HCT116 (cell line): ENCODE data around the gene FHOD3. TPM values are rescaled to one million over a fixed set of nuclear protein-coding genes. Genes with fewer than 3 reads are reported as not detected.

Source experiments
- ATAC-seq: fragments of 200-7000 bp; cut with Tn5 transposase; 2 replicates; pipeline ENCODE4 v1.9.1; 2020; ENCODE audit warnings: mild to moderate bottlenecking, moderate library complexity
- BruUV-seq: library from RNA; stranded (reverse); fragments of 400-500 nt; replicated peaks from 2 replicates; lab custom pipeline; 2021; lab: Mats Ljungman, UMichigan
- CTCF ChIA-PET: fragments of 300-600 bp; sonication (Branson Sonifier 250); formaldehyde crosslinking; loops from one replicate; lab custom pipeline; 2021; ENCODE audit warnings: antibody characterized with exemption; lab: Charles Lee
- POLR2A ChIA-PET: fragments of 300-600, 350-600 bp; sonication (Branson Sonifier 250); formaldehyde crosslinking; loops from one replicate; lab custom pipeline; 2021; ENCODE audit warnings: antibody characterized with exemption; lab: Charles Lee
- RAD21 ChIA-PET, 2 experiments: fragments of 300-600 bp; sonication (Branson Sonifier 250); formaldehyde crosslinking; loops; one replicate each; lab custom pipeline; 2023; ENCODE audit warnings: low total read pairs in 2 of 2; ENCODE audit not compliant: uncharacterized antibody in 2 of 2, unreplicated experiment in 2 of 2, low non-redundant PET in 1 of 2; lab: Charles Lee
- DNase-seq: peaks from one replicate; pipeline ENCODE4 v3.0.0-alpha.2; 2010; ENCODE audit warnings: low read depth, low spot score
- H2AFZ ChIP-seq: fragments of 200-600 bp; shearing (Covaris generic), sonication (generic); 2 replicates; pipeline ENCODE4 v1.6.1; 2017; ENCODE audit warnings: low read depth, mixed run types, mixed read lengths, antibody characterized with exemption, low read length; ENCODE audit not compliant: poor library complexity, severe bottlenecking
- H3K27ac ChIP-seq: 2 replicates; pipeline ENCODE4 v1.5.1; 2012; ENCODE audit warnings: low read depth, low read length
- H3K27me3 ChIP-seq: fragments of 200-600 bp; sonication (generic); 2 replicates; pipeline ENCODE4 v1.6.1; 2016; ENCODE audit warnings: mixed run types, low read length, mixed read lengths; ENCODE audit not compliant: insufficient read depth
- H3K36me3 ChIP-seq, 2 experiments: fragments of 200-500 bp in 1 of 2; fragments of 200-600 bp in 1 of 2; sonication (Bioruptor generic) in 1 of 2; sonication (generic) in 1 of 2; 2 replicates each; pipeline versions ENCODE4 v1.5.1 to v1.6.1; 2014 to 2016; ENCODE audit warnings: low read length in 2 of 2, inconsistent platforms in 1 of 2, mixed read lengths in 1 of 2, mixed run types in 1 of 2; ENCODE audit not compliant: insufficient read depth in 2 of 2, control insufficient read depth in 1 of 2
- H3K4me1 ChIP-seq, 2 experiments: fragments of 200-600 bp in 1 of 2; sonication (generic) in 1 of 2; 2 replicates each; pipeline versions ENCODE4 v1.5.1 to v1.6.1; 2012 to 2017; ENCODE audit warnings: low read length in 2 of 2, inconsistent platforms in 1 of 2, mild to moderate bottlenecking in 1 of 2, mixed read lengths in 1 of 2, mixed run types in 1 of 2, moderate library complexity in 1 of 2; ENCODE audit not compliant: insufficient read depth in 2 of 2, control insufficient read depth in 1 of 2
- H3K4me2 ChIP-seq: fragments of 200-600 bp; sonication (generic); 2 replicates; pipeline ENCODE4 v1.6.1; 2017; ENCODE audit warnings: mixed run types, low read length, mixed read lengths
- H3K4me3 ChIP-seq, 2 experiments: fragments of 200-600 bp in 1 of 2; sonication (generic) in 1 of 2; replicated peaks in 1 of 2; 2 replicates each; pipeline ENCODE4 v1.5.1; 2011 to 2016; ENCODE audit warnings: low read length in 2 of 2, control low read depth in 1 of 2, low read depth in 1 of 2, mild to moderate bottlenecking in 1 of 2, mixed read lengths in 1 of 2, mixed run types in 1 of 2
- H3K79me2 ChIP-seq: fragments of 200-600 bp; sonication (generic); 2 replicates; pipeline ENCODE4 v1.6.1; 2017; ENCODE audit warnings: mild to moderate bottlenecking, mixed run types, low read length, moderate library complexity, mixed read lengths; ENCODE audit not compliant: insufficient read depth
- H3K9ac ChIP-seq: fragments of 200-600 bp; sonication (generic); 2 replicates; pipeline ENCODE4 v1.6.1; 2016; ENCODE audit warnings: low read length, mixed read lengths
- H3K9me2 ChIP-seq: fragments of 200-600 bp; sonication (generic), shearing (Covaris generic); 2 replicates; pipeline ENCODE4 v1.6.1; 2017; ENCODE audit warnings: mixed run types, mild to moderate bottlenecking, moderate library complexity; ENCODE audit not compliant: insufficient read depth
- H3K9me3 ChIP-seq, 2 experiments: fragments of 200-500 bp in 1 of 2; fragments of 200-600 bp in 1 of 2; sonication (Bioruptor generic) in 1 of 2; sonication (generic) in 1 of 2; 2 replicates each; pipeline ENCODE4 v1.6.1; 2014 to 2017; ENCODE audit warnings: low read length in 2 of 2, mixed read lengths in 2 of 2, inconsistent platforms in 1 of 2, low read depth in 1 of 2, mild to moderate bottlenecking in 1 of 2, mixed run types in 1 of 2, moderate library complexity in 1 of 2; ENCODE audit not compliant: control insufficient read depth in 1 of 2, insufficient read depth in 1 of 2
- H4K20me1 ChIP-seq: fragments of 200-600 bp; sonication (generic), shearing (Covaris generic); 2 replicates; pipeline ENCODE4 v1.6.1; 2017; ENCODE audit warnings: mixed run types, mild to moderate bottlenecking, moderate library complexity; ENCODE audit not compliant: insufficient read depth
- ELF1 ChIP-seq: IDR thresholded peaks from 2 replicates; pipeline ENCODE4 v1.6.1; 2012; ENCODE audit warnings: low read depth, borderline replicate concordance
- EZH2phosphoT487 ChIP-seq: fragments of 200-600 bp; IDR thresholded peaks from 2 replicates; pipeline ENCODE4 v1.6.1; 2018; ENCODE audit warnings: antibody characterized with exemption, borderline replicate concordance
- FOSL1 ChIP-seq: IDR thresholded peaks from 2 replicates; pipeline ENCODE4 v1.6.1; 2012; ENCODE audit warnings: low read depth
- MAX ChIP-seq: IDR thresholded peaks from 2 replicates; pipeline ENCODE4 v1.6.1; 2012
- POLR2A ChIP-seq: IDR thresholded peaks from 2 replicates; pipeline ENCODE4 v1.7.0; 2011; ENCODE audit warnings: borderline replicate concordance; ENCODE audit not compliant: insufficient read depth, insufficient read length; ENCODE audit errors: extremely low read depth
- RAD21 ChIP-seq: IDR thresholded peaks from 2 replicates; pipeline ENCODE4 v1.6.1; 2012; ENCODE audit warnings: low read depth, mild to moderate bottlenecking
- REST ChIP-seq: IDR thresholded peaks from 2 replicates; pipeline ENCODE4 v1.6.1; 2012; ENCODE audit warnings: low read depth
- SRF ChIP-seq: IDR thresholded peaks from 2 replicates; pipeline ENCODE4 v1.6.1; 2012; ENCODE audit warnings: low read depth
- ZNF274 ChIP-seq: fragments of 200-500 bp; sonication (Bioruptor generic); IDR thresholded peaks from 2 replicates; pipeline ENCODE4 v1.6.1; 2014; ENCODE audit warnings: mild to moderate bottlenecking, low read depth, low read length, inconsistent platforms
- intact Hi-C: fragments of 100-400 bp; cut with micrococcal nuclease; formaldehyde crosslinking; loops from 2 replicates; pipeline ENCODE4 v1.10.0; 2022
- total RNA-seq: library from RNA; stranded (reverse); gene quantifications from one replicate; pipeline ENCODE4 v1.2.1, GENCODE V29; 2021; ENCODE audit not compliant: unreplicated experiment

The FHOD3 gene
- total RNA-seq, 1 experiment from 2014 or later: 4.0 TPM

GRCh38 chr18:36610258-36610657 is 312.7 kb downstream of the FHOD3 start:
- no peak overlapping the region for H3K4me2 ChIP-seq
- H3K79me2 ChIP-seq: no peaks in the 10 kb centered on the region
- TF ChIP-seq RAD21 (no peak), POLR2A (no peak), ZNF274 (no peak), ELF1 (no peak), MAX (no peak), SRF (no peak), REST (no peak), EZH2phosphoT487 (no peak), FOSL1 (no peak)
- H4K20me1 ChIP-seq: no peaks in the 10 kb centered on the region
- H3K4me3 ChIP-seq: no peak overlapping the region
- ChIA-PET RAD21 (no interaction called here), POLR2A (no interaction called here), CTCF (no interaction called here)
- intact Hi-C loops: no loop called here
- no peaks in the 10 kb centered on the region for H3K9me3 ChIP-seq
- no peaks in the 10 kb centered on the region for H3K4me1 ChIP-seq
- BruUV-seq: no TSS peak
- H2AFZ ChIP-seq: no peak overlapping the region
- H3K27me3 ChIP-seq: no peaks in the 10 kb centered on the region
- H3K9me2 ChIP-seq: no peaks in the 10 kb centered on the region
- H3K36me3 ChIP-seq: no peaks in the 10 kb centered on the region
- DNase-seq (no peak), ATAC-seq (no peak)
- no peak overlapping the region for H3K9ac ChIP-seq
- no peak overlapping the region for H3K27ac ChIP-seq
